Common myeloid progenitor, CD34-positive (primary cell): ENCODE data around the gene GALNT10.

Source experiments
- CTCF ChIA-PET: fragments of 350-600 bp; sonication (Branson Sonifier 250); formaldehyde crosslinking; loops from one replicate; lab custom pipeline; 2021; ENCODE audit warnings: antibody characterized with exemption; lab: Charles Lee
- POLR2A ChIA-PET: fragments of 350-600 bp; sonication (Branson Sonifier 250); formaldehyde crosslinking; loops from one replicate; lab custom pipeline; 2021; ENCODE audit warnings: antibody characterized with exemption; lab: Charles Lee
- DNase-seq, 3 donors: peaks; one replicate each; pipeline versions ENCODE4 v3.0.0 to v3.0.0-alpha.2; 2013
- H3K27ac ChIP-seq, 2 experiments: 1 replicate in 1 of 2; 2 replicates in 1 of 2; pipeline ENCODE4 v1.7.0; 2013; ENCODE audit warnings: inconsistent platforms in 2 of 2, low read length in 2 of 2, mild to moderate bottlenecking in 2 of 2, low read depth in 1 of 2, moderate library complexity in 1 of 2; ENCODE audit not compliant: severe bottlenecking in 2 of 2, insufficient read depth in 1 of 2, poor library complexity in 1 of 2
- H3K27me3 ChIP-seq, 5 experiments: replicated peaks in 2 of 5; 1 replicate in 3 of 5; 2 replicates in 2 of 5; pipeline versions ENCODE4 v1.6.1 to v1.7.0; 2013; ENCODE audit warnings: low read length in 4 of 5, mild to moderate bottlenecking in 2 of 5, moderate library complexity in 2 of 5, inconsistent platforms in 1 of 5; ENCODE audit not compliant: insufficient read depth in 5 of 5, control insufficient read depth in 4 of 5
- H3K36me3 ChIP-seq, 4 experiments: 1 replicate in 2 of 4; 2 replicates in 2 of 4; pipeline versions ENCODE4 v1.6.1 to v1.7.0; 2013; ENCODE audit warnings: low read length in 3 of 4, control low read depth in 1 of 4, mild to moderate bottlenecking in 1 of 4; ENCODE audit not compliant: control insufficient read depth in 4 of 4, insufficient read depth in 4 of 4
- H3K4me1 ChIP-seq, 4 experiments: 1 replicate in 3 of 4; 2 replicates in 1 of 4; pipeline versions ENCODE4 v1.6.1 to v1.7.1; 2013; ENCODE audit warnings: low read length in 3 of 4, mild to moderate bottlenecking in 3 of 4, control low read depth in 1 of 4, inconsistent platforms in 1 of 4, moderate library complexity in 1 of 4; ENCODE audit not compliant: control insufficient read depth in 4 of 4, insufficient read depth in 4 of 4; ENCODE audit errors: control extremely low read depth in 1 of 4
- H3K4me3 ChIP-seq, 7 experiments: 1 replicate in 4 of 7; 2 replicates in 3 of 7; pipeline versions ENCODE4 v1.5.1 to v1.7.0; 2013; ENCODE audit warnings: mild to moderate bottlenecking in 7 of 7, low read length in 6 of 7, moderate library complexity in 6 of 7, inconsistent platforms in 2 of 7, low read depth in 2 of 7, control low read depth in 1 of 7; ENCODE audit not compliant: insufficient read depth in 4 of 7, control insufficient read depth in 1 of 7; ENCODE audit errors: extremely low read depth in 1 of 7
- H3K9me3 ChIP-seq, 5 experiments: 1 replicate in 4 of 5; 2 replicates in 1 of 5; pipeline versions ENCODE4 v1.6.1 to v1.7.1; 2013; ENCODE audit warnings: low read length in 4 of 5, mild to moderate bottlenecking in 2 of 5, inconsistent platforms in 1 of 5, low read depth in 1 of 5, moderate library complexity in 1 of 5; ENCODE audit not compliant: control insufficient read depth in 4 of 5, insufficient read depth in 2 of 5; ENCODE audit errors: control extremely low read depth in 1 of 5
- WGBS: methylation state at CpG from one replicate; pipeline ENCODE4 v1.1.5; 2013; ENCODE audit not compliant: insufficient coverage; 5-methylcytosine and 5-hydroxymethylcytosine counted together

Gene GALNT10

GRCh38 chr5:154164249-154164581, 26.3 kb upstream of the GALNT10 start:
- Histone ChIP-seq H3K9me3 (no peaks in the 10 kb centered on the region), H3K4me1 (no peaks in the 10 kb centered on the region), H3K36me3 (no peaks in the 10 kb centered on the region), H3K27me3 (peaks cover 0 to 27% (median 13%) of the 10 kb centered on the region in 5 experiments), H3K27ac (no peak overlapping the region), H3K4me3 (no peak overlapping the region)
- ChIA-PET POLR2A (interaction anchor here (0.6 kb wide), 1 partner anchor 216 kb away, joined by 3 read pairs; no protein-coding TSS in a partner anchor), CTCF (interaction anchor here (0.9 to 1.5 kb wide), 2 partner anchors 16 to 241 kb away, joined by 3 to 5 read pairs; no protein-coding TSS in a partner anchor)
- no CpG with 5 or more reads among the region's 1 CpG for WGBS
- no peak for DNase-seq

GRCh38 chr5:154165886-154166285, 24.6 kb upstream of the GALNT10 start:
- Histone ChIP-seq H3K36me3 (no peaks in the 10 kb centered on the region), H3K4me3 (no peak overlapping the region), H3K27me3 (peaks cover 0 to 25% (median 13%) of the 10 kb centered on the region in 5 experiments), H3K9me3 (no peaks in the 10 kb centered on the region), H3K4me1 (no peaks in the 10 kb centered on the region), H3K27ac (no peak overlapping the region)
- ChIA-PET CTCF (no interaction called here), POLR2A (no interaction called here)
- DNase-seq: no peak
- WGBS: 49% methylated on average over 6 of the region's 10 CpGs

- CTCF ChIA-PET: no interaction called here
- no peak for DNase-seq
- Histone ChIP-seq H3K4me3 (no peak overlapping the region), H3K4me1 (no peaks in the 10 kb centered on the region), H3K27me3 (peaks cover 0 to 21% (median 13%) of the 10 kb centered on the region in 5 experiments), H3K36me3 (no peaks in the 10 kb centered on the region), H3K27ac (no peak overlapping the region), H3K9me3 (no peaks in the 10 kb centered on the region)
- 0% methylated on average over 1 of the region's 2 CpGs for WGBS
- POLR2A ChIA-PET: no interaction called here
These were observed 23.4 kb upstream of the GALNT10 start for GRCh38 chr5:154166901-154167791.

GRCh38 chr5:154168395-154168794, 22.1 kb upstream of the GALNT10 start:
- peaks cover 0 to 16% (median 5%) of the 10 kb centered on the region in 5 experiments for H3K27me3 ChIP-seq
- H3K4me3 ChIP-seq: no peak overlapping the region
- DNase-seq: no peak
- CTCF ChIA-PET: no interaction called here
- H3K9me3 ChIP-seq: no peaks in the 10 kb centered on the region
- POLR2A ChIA-PET: no interaction called here
- WGBS: 100% methylated on average over 2 of the region's 2 CpGs
- no peaks in the 10 kb centered on the region for H3K4me1 ChIP-seq
- no peak overlapping the region for H3K27ac ChIP-seq
- no peaks in the 10 kb centered on the region for H3K36me3 ChIP-seq

GRCh38 chr5:154172785-154173184, 17.7 kb upstream of the GALNT10 start:
- Histone ChIP-seq H3K9me3 (no peaks in the 10 kb centered on the region), H3K27me3 (no peaks in the 10 kb centered on the region), H3K4me3 (no peak overlapping the region), H3K4me1 (no peaks in the 10 kb centered on the region), H3K36me3 (no peaks in the 10 kb centered on the region), H3K27ac (no peak overlapping the region)
- POLR2A ChIA-PET: no interaction called here
- DNase-seq: no peak
- CTCF ChIA-PET: interaction anchor here (0.9 to 2.3 kb wide), 4 partner anchors 16 to 201 kb away, joined by 3 to 4 read pairs (median 3); no protein-coding TSS in a partner anchor
- 100% methylated on average over 1 of the region's 2 CpGs for WGBS

GRCh38 chr5:154174091-154174490, 16.4 kb upstream of the GALNT10 start:
- no CpG with 5 or more reads among the region's 1 CpG for WGBS
- no peaks in the 10 kb centered on the region for H3K4me1 ChIP-seq
- CTCF ChIA-PET: interaction anchor here (1.0 to 1.6 kb wide), 3 partner anchors 11 to 15 kb away, joined by 3 to 7 read pairs (median 4); no protein-coding TSS in a partner anchor
- H3K27ac ChIP-seq: no peak overlapping the region
- H3K27me3 ChIP-seq: peaks cover 0 to 2% (median 0%) of the 10 kb centered on the region in 5 experiments
- H3K9me3 ChIP-seq: no peaks in the 10 kb centered on the region
- POLR2A ChIA-PET: no interaction called here
- DNase-seq: no peak
- H3K4me3 ChIP-seq: no peak overlapping the region
- no peaks in the 10 kb centered on the region for H3K36me3 ChIP-seq

- Histone ChIP-seq H3K27me3 (peaks cover 0 to 2% (median 0%) of the 10 kb centered on the region in 5 experiments), H3K4me1 (no peaks in the 10 kb centered on the region), H3K9me3 (no peaks in the 10 kb centered on the region), H3K27ac (no peak overlapping the region), H3K36me3 (no peaks in the 10 kb centered on the region), H3K4me3 (no peak overlapping the region)
- DNase-seq: no peak
- POLR2A ChIA-PET: no interaction called here
- 0% methylated on average over 1 of the region's 2 CpGs for WGBS
- CTCF ChIA-PET: interaction anchor here (1.1 to 1.4 kb wide), 3 partner anchors 13 to 28 kb away, joined by 3 to 5 read pairs (median 3); no protein-coding TSS in a partner anchor
These were observed 14.4 kb upstream of the GALNT10 start for GRCh38 chr5:154176181-154176580.
